Measurements from ENCODE around the gene SLC44A5.

SLC44A5 gene

GRCh38 chr1:75353051-75353450 is 257.9 kb downstream of the SLC44A5 start:
- Histone ChIP-seq H3K4me1 (ENCODE audit: insufficient read depth, low read length) (no peaks in the 10 kb centered on the region), H3K27me3 (ENCODE audit: insufficient read depth, low read length, poor library complexity) (no peaks in the 10 kb centered on the region), H3K36me3 (ENCODE audit: insufficient read depth, low read length) (no peaks in the 10 kb centered on the region), H3K27ac (ENCODE audit: low read length) (no peak overlapping the region), H3K9me3 (ENCODE audit: insufficient read depth, low read length, severe bottlenecking) (peaks cover 4% of the 10 kb centered on the region), H2AFZ (ENCODE audit: low read depth, low read length) (no peak overlapping the region), H4K20me1 (ENCODE audit: insufficient read depth, low read length) (no peaks in the 10 kb centered on the region), H3K79me2 (ENCODE audit: insufficient read depth, low read length) (no peaks in the 10 kb centered on the region), H3K4me2 (ENCODE audit: insufficient read depth, low read length) (no peak overlapping the region), H3K9ac (ENCODE audit: low read depth, low read length) (no peak overlapping the region), H3K4me3 (ENCODE audit: low read depth in 1 of 2, low read length in 2 of 2) (no peak overlapping the region)
- no peak for ATAC-seq (ENCODE audit: insufficient read depth, low read depth)
- DNase-seq: no peak
- TF ChIP-seq EZH2 (IDR thresholded peaks at IDR 0.05; ENCODE audit: borderline replicate concordance, low read depth, low read length, severe bottlenecking): no peak
- TF ChIP-seq, protein P1, sequence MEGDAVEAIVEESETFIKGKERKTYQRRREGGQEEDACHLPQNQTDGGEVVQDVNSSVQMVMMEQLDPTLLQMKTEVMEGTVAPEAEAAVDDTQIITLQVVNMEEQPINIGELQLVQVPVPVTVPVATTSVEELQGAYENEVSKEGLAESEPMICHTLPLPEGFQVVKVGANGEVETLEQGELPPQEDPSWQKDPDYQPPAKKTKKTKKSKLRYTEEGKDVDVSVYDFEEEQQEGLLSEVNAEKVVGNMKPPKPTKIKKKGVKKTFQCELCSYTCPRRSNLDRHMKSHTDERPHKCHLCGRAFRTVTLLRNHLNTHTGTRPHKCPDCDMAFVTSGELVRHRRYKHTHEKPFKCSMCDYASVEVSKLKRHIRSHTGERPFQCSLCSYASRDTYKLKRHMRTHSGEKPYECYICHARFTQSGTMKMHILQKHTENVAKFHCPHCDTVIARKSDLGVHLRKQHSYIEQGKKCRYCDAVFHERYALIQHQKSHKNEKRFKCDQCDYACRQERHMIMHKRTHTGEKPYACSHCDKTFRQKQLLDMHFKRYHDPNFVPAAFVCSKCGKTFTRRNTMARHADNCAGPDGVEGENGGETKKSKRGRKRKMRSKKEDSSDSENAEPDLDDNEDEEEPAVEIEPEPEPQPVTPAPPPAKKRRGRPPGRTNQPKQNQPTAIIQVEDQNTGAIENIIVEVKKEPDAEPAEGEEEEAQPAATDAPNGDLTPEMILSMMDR (IDR thresholded peaks at IDR 0.05; ENCODE audit: borderline replicate concordance, extremely low read depth, low read length, poor library complexity, severe bottlenecking): no peak

- H3K4me1 ChIP-seq (ENCODE audit: insufficient read depth, low read length): no peaks in the 10 kb centered on the region
- no peak overlapping the region for H3K4me3 ChIP-seq (ENCODE audit: low read depth in 1 of 2, low read length in 2 of 2)
- H3K9me3 ChIP-seq (ENCODE audit: insufficient read depth, low read length, severe bottlenecking): peaks cover 4% of the 10 kb centered on the region
- no peak for ATAC-seq (ENCODE audit: insufficient read depth, low read depth)
- no peak overlapping the region for H3K9ac ChIP-seq (ENCODE audit: low read depth, low read length)
- DNase-seq: no peak
- H2AFZ ChIP-seq (ENCODE audit: low read depth, low read length): no peak overlapping the region
- H4K20me1 ChIP-seq (ENCODE audit: insufficient read depth, low read length): no peaks in the 10 kb centered on the region
- no peaks in the 10 kb centered on the region for H3K79me2 ChIP-seq (ENCODE audit: insufficient read depth, low read length)
- no peaks in the 10 kb centered on the region for H3K36me3 ChIP-seq (ENCODE audit: insufficient read depth, low read length)
- TF ChIP-seq EZH2 (IDR thresholded peaks at IDR 0.05; ENCODE audit: borderline replicate concordance, low read depth, low read length, severe bottlenecking): no peak
- TF ChIP-seq, protein P1 (IDR thresholded peaks at IDR 0.05; ENCODE audit: borderline replicate concordance, extremely low read depth, low read length, poor library complexity, severe bottlenecking): no peak
- no peak overlapping the region for H3K27ac ChIP-seq (ENCODE audit: low read length)
- H3K27me3 ChIP-seq (ENCODE audit: insufficient read depth, low read length, poor library complexity): no peaks in the 10 kb centered on the region
- H3K4me2 ChIP-seq (ENCODE audit: insufficient read depth, low read length): no peak overlapping the region
Observed at GRCh38 chr1:75345538-75346292, 265.2 kb downstream of the SLC44A5 start.

- Histone ChIP-seq H2AFZ (ENCODE audit: low read depth, low read length) (no peak overlapping the region), H3K36me3 (ENCODE audit: insufficient read depth, low read length) (no peaks in the 10 kb centered on the region), H3K4me3 (ENCODE audit: low read depth in 1 of 2, low read length in 2 of 2) (no peak overlapping the region), H3K9ac (ENCODE audit: low read depth, low read length) (no peak overlapping the region), H3K4me2 (ENCODE audit: insufficient read depth, low read length) (no peak overlapping the region), H3K9me3 (ENCODE audit: insufficient read depth, low read length, severe bottlenecking) (no peaks in the 10 kb centered on the region), H4K20me1 (ENCODE audit: insufficient read depth, low read length) (no peaks in the 10 kb centered on the region), H3K27ac (ENCODE audit: low read length) (no peak overlapping the region), H3K27me3 (ENCODE audit: insufficient read depth, low read length, poor library complexity) (no peaks in the 10 kb centered on the region), H3K4me1 (ENCODE audit: insufficient read depth, low read length) (no peaks in the 10 kb centered on the region), H3K79me2 (ENCODE audit: insufficient read depth, low read length) (no peaks in the 10 kb centered on the region)
- no peak for TF ChIP-seq EZH2 (IDR thresholded peaks at IDR 0.05; ENCODE audit: borderline replicate concordance, low read depth, low read length, severe bottlenecking)
- TF ChIP-seq, protein P1 (IDR thresholded peaks at IDR 0.05; ENCODE audit: borderline replicate concordance, extremely low read depth, low read length, poor library complexity, severe bottlenecking): no peak
- ATAC-seq (ENCODE audit: insufficient read depth, low read depth): no peak
- DNase-seq: no peak
Observed at GRCh38 chr1:75342786-75343185, 268.1 kb downstream of the SLC44A5 start.
